Activated gamma-delta T cell treated with Interleukin-2 at 50 U/mL for 16 hours (primary cell): ENCODE data around the gene URI1.

ENCODE experiments used
- DNase-seq: peaks from one replicate; pipeline ENCODE4 v3.0.0-alpha.2; 2020

Gene URI1

DNA sequence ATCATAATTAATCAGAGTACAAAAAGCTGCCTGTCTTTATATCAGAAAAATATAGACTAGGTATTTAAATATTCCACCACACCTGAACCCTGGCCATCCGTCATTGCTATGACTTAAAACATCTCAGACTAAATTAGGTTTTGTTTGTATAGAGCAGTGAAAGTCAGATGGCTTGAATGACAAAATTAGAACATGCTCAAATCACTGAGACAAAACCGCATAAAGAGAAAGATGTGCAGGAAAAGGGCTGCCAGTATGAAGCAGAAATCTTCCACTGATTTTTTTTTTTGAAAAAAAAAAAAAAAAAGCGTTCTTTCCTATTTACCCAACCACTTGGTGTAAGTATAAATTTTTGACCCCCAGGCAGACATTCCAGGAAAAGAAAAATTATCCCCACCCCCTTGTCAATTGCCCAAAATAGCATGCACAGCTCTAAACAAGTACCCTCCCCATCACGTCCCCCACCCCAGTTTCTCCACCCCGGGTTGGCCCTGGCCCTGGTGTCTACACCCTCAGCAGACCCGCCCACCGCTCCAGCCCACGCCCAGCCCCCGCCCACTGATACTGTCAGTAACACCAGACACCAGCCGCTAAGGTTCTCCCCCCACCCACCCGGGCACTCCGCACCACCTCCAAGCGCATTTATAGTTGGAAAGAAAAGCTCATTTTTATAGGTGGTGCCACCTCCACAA is 118.6 kb downstream of the URI1 start:
- no peak for DNase-seq

- DNase-seq: no peak
Observed at GRCh38 chr19:30061223-30062064, 119.4 kb downstream of the URI1 start.

DNA sequence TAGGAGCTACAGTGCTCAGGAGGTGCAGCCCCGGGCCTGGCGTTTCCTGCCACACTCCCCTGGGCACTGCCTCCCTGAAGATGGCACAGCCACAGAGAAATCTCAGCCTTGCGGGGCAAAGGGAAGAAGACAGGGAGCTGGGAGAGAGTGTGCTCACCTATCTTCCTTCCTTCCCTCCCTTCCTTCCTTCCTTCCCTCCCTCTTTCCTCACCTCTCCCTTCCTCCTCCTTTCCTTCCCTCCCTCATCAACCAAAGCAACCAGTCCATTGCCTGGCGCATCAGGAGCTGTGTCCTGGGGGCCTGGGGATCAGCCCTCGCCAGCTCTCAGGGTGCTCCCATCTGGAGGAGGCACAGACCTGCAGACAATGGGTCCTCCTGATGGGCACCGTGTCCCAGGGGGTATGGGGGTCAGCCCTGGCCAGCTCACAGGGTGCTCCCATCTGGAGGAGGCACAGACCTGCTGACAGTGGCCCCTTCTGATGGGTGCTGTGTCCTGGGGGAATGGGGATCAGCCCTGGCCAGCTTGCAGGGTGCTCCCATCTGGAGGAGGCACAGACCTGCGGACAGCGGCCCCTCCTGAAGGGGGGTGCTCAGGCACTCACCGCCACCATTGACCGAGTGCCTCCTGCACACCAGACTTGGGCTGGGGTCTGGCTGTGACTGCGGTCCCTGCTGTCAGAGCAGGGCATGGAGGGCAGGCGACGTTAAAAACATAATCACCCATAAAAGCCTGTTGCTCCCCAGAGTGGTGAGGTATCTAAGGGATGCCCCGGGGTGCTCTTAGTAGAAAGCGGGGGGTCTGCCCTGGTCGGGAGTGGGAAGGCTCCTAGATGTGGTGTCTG is 120.2 kb downstream of the URI1 start:
- DNase-seq: no peak

DNA sequence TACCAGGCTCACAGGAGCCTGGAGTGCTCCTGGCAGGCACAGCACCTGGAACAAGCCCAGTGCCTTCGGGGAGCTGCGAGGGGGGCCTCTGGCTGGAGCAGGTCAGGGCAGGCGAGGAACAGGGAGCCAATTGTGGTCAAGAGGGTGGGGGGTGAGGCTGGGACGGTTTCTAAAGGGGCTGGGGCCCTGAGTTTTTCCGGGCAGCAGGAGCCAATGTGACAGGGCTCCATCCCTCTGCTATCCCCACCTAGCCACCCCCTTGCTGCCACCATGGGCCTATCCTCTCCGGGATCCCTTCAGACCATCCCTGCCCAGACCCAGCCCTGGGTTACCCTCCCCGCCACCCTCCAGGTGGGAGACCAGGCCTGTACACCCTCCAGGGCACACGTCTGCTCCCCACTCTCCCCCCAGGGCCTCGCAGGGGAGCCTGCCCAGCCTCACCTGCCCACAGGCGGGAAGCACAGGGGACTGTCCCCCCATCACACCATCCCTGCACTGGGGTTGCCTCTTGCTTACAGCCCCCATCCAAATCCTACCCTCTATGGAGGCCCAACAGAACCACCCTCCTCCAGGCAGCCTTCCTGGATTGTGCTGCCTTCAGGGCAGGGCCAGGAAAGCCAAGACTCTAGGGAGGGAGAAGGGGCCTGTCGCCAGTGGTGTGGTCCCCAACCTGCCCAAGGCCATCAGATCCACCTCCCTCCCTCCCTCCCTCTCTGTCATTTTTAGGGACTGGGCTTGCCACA is 121.0 kb downstream of the URI1 start:
- DNase-seq: no peak

DNA sequence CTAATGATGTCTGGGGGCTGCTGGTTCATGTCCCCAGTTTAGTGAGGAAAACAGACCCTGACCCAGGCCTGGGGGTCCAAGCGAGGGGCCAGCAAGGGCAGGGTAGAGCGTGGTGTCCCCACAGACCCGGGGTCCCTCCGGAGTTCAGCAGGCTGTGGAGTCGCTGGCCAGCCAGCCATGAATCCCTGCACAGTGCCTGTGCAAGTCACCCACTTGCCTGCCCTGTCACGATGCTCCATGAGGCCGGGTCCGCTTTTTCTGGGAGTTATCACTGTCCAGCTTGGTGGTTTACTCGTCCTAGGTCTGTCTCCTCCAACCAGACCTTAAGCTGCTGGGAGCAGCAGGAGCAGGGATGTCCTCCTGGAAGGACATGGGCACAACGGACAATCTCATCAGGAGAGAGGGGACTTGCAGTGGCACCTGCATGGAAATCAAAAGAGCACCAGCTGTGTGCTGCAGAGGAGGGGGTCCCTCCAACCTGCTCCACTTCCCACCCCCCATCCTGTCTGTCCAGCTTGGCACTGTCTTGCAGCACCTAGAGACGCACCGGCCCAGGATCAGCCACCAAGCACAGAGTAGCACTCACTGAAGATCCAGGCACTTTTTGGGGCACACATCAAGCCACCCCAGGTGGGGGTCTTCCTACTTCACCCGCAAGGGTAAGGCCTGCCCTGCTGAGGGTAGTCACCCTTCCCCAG is 121.8 kb downstream of the URI1 start:
- no peak for DNase-seq

DNA sequence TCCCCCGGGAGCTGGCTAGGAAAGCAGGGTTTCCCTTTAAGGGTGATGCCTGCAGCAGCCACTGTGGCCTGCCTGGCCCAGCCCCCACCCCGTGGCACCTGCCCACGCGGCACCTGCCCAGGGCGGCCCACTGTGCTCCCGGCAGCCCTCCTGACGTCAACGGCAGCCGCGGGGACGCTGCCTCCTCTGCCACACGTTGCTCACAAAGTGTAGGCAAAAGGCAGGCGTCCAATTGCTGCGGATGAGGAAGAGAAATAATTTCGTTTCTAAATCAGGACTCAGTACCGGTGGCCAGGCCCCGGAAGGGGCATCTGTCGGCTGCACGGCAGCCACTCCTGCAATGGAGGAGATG is 122.3 kb downstream of the URI1 start:
- no peak for DNase-seq

GRCh38 chr19:30064771-30065494 is 122.9 kb downstream of the URI1 start:
- no peak for DNase-seq

DNA sequence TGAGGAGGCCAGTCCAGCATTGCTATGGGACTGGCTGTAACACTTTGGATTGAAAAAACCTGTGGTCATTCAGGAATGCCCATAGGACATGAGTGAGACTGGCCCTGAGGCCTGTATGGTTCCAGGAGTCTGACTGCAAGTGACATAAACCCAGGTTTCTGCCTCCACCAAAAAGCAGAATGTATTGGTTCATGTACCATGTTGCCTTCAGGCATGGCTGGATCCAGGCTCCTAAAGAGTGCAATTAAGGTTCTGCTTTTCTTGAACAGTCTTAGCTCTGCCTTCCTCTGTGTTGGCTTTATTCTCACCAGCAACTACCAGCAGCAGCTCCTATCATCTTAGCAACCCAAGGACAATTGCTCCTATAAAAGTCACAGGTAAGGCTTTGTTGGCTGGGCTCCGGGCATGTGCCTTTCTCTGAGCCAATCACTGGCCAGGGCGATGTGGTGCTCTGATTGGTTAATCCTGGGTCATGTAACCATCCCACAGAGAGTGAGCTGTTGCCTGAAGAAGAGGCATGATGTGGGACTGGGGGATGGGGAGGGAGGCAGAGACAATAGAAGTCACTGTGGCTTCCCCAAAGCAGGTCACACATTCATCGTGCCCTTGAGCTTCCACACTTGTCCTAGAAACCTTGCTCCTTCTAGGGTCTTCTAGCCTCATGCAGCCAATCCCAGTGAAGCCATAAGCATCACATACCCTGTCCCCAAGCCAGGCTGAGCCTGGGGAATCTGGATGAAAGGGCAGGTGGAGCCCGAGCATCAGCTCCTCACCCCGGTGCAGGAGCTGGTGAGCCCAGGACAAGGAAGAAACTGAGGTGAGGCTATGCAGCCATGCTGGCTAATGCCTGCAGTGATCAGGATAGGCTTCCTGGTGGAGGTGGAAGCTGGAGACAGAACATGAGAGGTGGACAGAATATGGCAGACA is 123.9 kb downstream of the URI1 start:
- no peak for DNase-seq
